ENCODE results near the gene FURIN.
"Not testable (repeated sequence)": the region's sequence is repeated elsewhere in the genome, so short reads cannot be mapped to it uniquely, and the experiment has no call there.

The FURIN gene

GRCh38 chr15:90868261-90868689 is at the start of gene FURIN:
TSS of gene FURIN (plus strand) at chr15:90868588. CDS start at chr15:90875741, 7,153 bp downstream.
- peak within 1 kb of the TSS; percentile 78 for H3K27ac ChIP-seq
- TF ChIP-seq ZFX (IDR thresholded peaks at IDR 0.05; ENCODE audit: borderline replicate concordance) (no peak), CTCF (IDR thresholded peaks at IDR 0.05) (no peak)

DNA sequence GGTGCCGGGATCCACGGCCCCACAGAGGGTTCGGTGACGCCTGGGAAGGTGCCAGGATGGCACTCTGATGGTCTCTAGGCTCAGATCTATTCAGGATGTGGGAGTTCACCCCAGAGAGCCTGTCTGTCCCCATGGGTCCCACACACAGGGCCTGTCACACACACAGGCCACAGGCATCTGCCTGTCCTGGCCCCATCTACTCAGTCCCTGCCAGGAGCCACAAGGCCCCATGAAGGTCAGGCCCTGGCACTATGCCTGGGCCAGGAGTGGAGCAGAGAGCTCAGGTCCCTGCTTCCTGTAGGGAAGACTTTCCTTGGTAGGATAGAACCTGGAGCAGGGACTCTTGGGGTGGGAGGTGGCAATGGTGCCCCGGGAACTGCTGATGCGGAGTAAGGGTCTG is 49.0 kb upstream of the FURIN start:
- no peak overlapping the region for H3K27ac ChIP-seq
- TF ChIP-seq CTCF (IDR thresholded peaks at IDR 0.05), result no peak
- no peak for TF ChIP-seq ZFX (IDR thresholded peaks at IDR 0.05; ENCODE audit: borderline replicate concordance)

GRCh38 chr15:90819850-90820249 is 48.5 kb upstream of the FURIN start:
- no peak for TF ChIP-seq ZFX (IDR thresholded peaks at IDR 0.05; ENCODE audit: borderline replicate concordance)
- no peak for TF ChIP-seq CTCF (IDR thresholded peaks at IDR 0.05)
- no peak overlapping the region for H3K27ac ChIP-seq

DNA sequence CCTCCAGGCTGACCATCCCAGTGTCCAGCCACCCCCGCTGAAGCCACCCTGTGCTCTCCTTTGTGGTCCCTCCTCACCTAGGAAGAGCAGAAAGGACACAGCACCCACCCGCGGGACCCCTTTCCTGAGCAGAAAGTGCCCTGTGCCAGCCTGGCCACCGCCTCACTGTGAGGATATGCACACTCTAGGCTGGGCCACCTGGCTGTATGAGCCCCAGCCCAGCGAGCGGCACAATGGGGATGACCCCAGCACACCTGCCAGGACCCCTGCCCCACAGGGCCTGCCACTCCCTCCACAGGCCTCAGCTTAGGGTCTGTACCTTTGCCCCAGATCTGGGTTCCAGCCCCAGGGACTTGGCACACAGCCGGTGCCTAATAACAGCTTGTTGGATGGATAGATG is 47.9 kb upstream of the FURIN start:
- no peak overlapping the region for H3K27ac ChIP-seq
- TF ChIP-seq ZFX (IDR thresholded peaks at IDR 0.05; ENCODE audit: borderline replicate concordance) (no peak), CTCF (IDR thresholded peaks at IDR 0.05) (no peak)

- H3K27ac ChIP-seq, result no peak overlapping the region
- TF ChIP-seq CTCF (IDR thresholded peaks at IDR 0.05), result no peak
- no peak for TF ChIP-seq ZFX (IDR thresholded peaks at IDR 0.05; ENCODE audit: borderline replicate concordance)
These were observed 46.0 kb upstream of the FURIN start for GRCh38 chr15:90822204-90822955.

DNA sequence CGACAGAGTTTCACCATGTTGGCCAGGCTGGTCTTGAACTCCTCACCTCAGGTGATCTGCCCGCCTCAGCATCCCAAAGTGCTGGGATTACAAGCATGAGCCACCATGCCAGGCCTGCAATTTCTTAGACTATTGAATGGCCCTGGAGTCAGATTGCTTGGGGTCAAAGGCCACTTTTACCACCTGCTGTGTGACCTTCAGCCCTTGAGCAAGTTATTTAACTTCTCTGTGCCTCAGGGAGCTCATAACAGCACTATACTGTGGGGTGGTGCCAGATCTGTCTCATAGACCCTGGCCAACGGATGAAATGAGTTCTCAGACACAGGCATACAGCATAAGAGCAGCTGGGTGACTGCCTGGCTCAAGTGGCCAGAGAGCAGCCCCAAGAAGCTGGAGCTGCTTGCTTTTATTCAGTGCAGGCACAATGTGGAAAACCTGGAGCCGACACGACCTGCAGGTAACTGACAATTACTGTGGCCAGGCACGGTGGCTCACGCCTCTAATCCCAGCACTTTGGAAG is 44.9 kb upstream of the FURIN start:
- TF ChIP-seq CTCF (IDR thresholded peaks at IDR 0.05), result no peak
- no peak for TF ChIP-seq ZFX (IDR thresholded peaks at IDR 0.05; ENCODE audit: borderline replicate concordance)
- H3K27ac ChIP-seq, result no peak overlapping the region

DNA sequence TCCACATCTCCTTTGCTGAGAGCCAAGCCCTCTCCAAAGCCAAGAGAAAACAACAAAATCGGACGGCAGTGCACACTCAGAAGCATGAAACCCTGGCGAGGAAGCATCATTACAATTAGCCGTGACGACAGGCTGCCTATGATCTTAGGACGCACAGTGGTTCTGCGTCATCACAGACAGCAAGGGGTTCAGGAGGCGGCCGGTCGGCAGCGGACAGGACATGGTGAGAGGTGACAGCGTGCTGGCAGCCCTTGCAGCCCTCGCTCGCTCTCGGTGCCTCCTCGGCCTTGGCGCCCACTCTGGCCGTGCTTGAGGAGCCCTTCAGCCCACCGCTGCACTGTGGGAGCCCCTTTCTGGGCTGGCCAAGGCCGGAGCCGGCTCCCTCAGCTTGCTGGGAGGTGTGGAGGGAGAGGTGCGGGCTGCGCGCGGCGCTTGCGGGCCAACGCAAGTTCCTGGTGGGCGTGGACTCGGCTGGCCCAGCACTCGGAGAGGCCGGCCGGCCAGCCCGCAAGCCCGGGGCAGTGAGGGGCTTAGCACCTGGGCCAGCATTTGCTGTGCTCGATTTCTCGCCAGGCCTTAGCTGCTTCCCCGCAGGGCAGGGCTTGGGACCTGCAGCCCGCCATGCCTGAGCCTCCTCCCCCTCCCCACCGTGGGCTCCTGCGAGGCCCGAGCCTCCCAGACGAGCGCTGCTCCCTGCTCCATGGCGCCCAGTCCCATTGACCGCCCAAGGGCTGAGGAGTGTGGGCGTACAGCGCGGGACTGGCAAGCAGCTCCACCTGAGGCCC is 43.1 kb upstream of the FURIN start:
- not testable (repeated sequence) for H3K27ac ChIP-seq

- not testable (repeated sequence) for H3K27ac ChIP-seq
These were observed 42.0 kb upstream of the FURIN start for GRCh38 chr15:90826206-90826885.
